GM18520 (cell line): ENCODE results near the gene HIGD1A.

ENCODE experiments used
- ATAC-seq: cut with Tn5 transposase; IDR thresholded peaks from one replicate; pipeline ENCODE4 v1.9.1; 2021; ENCODE audit not compliant: unreplicated experiment

The HIGD1A gene

GRCh38 chr3:42739401-42740158, 64.7 kb downstream of the HIGD1A start:
- no peak for ATAC-seq

GRCh38 chr3:42736531-42736930, 67.8 kb downstream of the HIGD1A start:
- ATAC-seq: no peak

- ATAC-seq: no peak
Observed at GRCh38 chr3:42736081-42736480, 68.2 kb downstream of the HIGD1A start.

GRCh38 chr3:42735615-42736014, 68.7 kb downstream of the HIGD1A start:
- no peak for ATAC-seq

- ATAC-seq: no peak
Observed at GRCh38 chr3:42735019-42735418, 69.3 kb downstream of the HIGD1A start.

GRCh38 chr3:42734263-42734860, 69.9 kb downstream of the HIGD1A start:
- no peak for ATAC-seq

- ATAC-seq: no peak
Observed at GRCh38 chr3:42733501-42734262, 70.6 kb downstream of the HIGD1A start.
